GM18508 (cell line): ENCODE data around the gene MBTPS1.

Source experiments
- ATAC-seq: cut with Tn5 transposase; IDR thresholded peaks from one replicate; pipeline ENCODE4 v1.9.1; 2021; ENCODE audit warnings: moderate number of reproducible peaks; ENCODE audit not compliant: insufficient read depth, unreplicated experiment

MBTPS1 gene

GRCh38 chr16:84016477-84016876 is 100.3 kb downstream of the MBTPS1 start:
- ATAC-seq, result no peak

- no peak for ATAC-seq
Observed at GRCh38 chr16:84015399-84015798, 101.3 kb downstream of the MBTPS1 start.

- no peak for ATAC-seq
Observed at GRCh38 chr16:84014570-84015327, 102.0 kb downstream of the MBTPS1 start.

- ATAC-seq, result no peak
Observed at GRCh38 chr16:84013787-84014569, 102.8 kb downstream of the MBTPS1 start.

- ATAC-seq, result no peak
Observed at GRCh38 chr16:84009282-84009681, 107.5 kb downstream of the MBTPS1 start.

- ATAC-seq, result no peak
Observed at GRCh38 chr16:84007965-84008364, 108.8 kb downstream of the MBTPS1 start.

GRCh38 chr16:84007520-84007919 is 109.2 kb downstream of the MBTPS1 start:
- ATAC-seq, result no peak

GRCh38 chr16:84005391-84005790 is 111.4 kb downstream of the MBTPS1 start:
- no peak for ATAC-seq

- no peak for ATAC-seq
Observed at GRCh38 chr16:84004442-84004841, 112.3 kb downstream of the MBTPS1 start.
